GM12892 (cell line): ENCODE results near the gene SZT2.

Source experiments
- POLR2A ChIP-seq: IDR thresholded peaks from 2 replicates; pipeline ENCODE4 v1.6.1; 2011; ENCODE audit warnings: low read depth, low read length, control low read depth
- POLR2AphosphoS5 ChIP-seq: IDR thresholded peaks from 2 replicates; pipeline ENCODE4 v1.6.1; 2011; ENCODE audit warnings: low read depth, low read length, control low read depth
- TAF1 ChIP-seq: IDR thresholded peaks from 2 replicates; pipeline ENCODE4 v1.6.1; 2011; ENCODE audit warnings: low read depth, mild to moderate bottlenecking, control low read depth, low read length, borderline replicate concordance

DNA sequence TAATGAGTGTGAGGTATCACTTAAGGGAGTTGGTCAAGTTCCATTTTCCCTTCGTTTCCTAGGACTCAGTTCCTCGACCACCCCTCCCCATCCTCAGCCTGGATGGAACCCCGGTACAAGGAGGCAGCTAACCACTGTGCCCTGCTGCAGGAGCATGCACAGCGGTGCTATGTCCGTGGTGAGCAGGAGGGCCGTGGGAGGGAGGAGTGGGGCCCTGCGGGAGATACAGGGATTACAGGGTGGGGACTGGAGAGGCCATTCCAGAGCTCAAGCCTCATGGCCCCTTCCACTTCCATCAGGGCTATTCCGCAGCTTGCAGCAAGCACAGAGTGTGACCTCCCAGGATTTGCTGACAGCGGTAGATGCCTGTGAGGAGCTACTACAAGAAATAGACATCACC, 38.2 kb downstream of the SZT2 start:
- TF ChIP-seq POLR2A (no peak), POLR2AphosphoS5 (no peak), TAF1 (no peak)
